OCI-LY3 (cell line): Measurements from ENCODE around the gene CRHR2.

ENCODE experiments used
- EZH2phosphoT487 ChIP-seq: fragments of 200-600 bp; shearing (Covaris generic); IDR thresholded peaks from 2 replicates; pipeline ENCODE4 v1.6.1; 2018; ENCODE audit warnings: antibody characterized with exemption, mixed run types, low read depth
- TF ChIP-seq, protein P1 (sequence below): fragments of 200-600, 300-600 bp; sonication (generic); IDR thresholded peaks from 2 replicates; pipeline ENCODE4 v1.5.1; 2014; ENCODE audit warnings: antibody characterized with exemption, low read length, low read depth

- TF ChIP-seq, protein P1, sequence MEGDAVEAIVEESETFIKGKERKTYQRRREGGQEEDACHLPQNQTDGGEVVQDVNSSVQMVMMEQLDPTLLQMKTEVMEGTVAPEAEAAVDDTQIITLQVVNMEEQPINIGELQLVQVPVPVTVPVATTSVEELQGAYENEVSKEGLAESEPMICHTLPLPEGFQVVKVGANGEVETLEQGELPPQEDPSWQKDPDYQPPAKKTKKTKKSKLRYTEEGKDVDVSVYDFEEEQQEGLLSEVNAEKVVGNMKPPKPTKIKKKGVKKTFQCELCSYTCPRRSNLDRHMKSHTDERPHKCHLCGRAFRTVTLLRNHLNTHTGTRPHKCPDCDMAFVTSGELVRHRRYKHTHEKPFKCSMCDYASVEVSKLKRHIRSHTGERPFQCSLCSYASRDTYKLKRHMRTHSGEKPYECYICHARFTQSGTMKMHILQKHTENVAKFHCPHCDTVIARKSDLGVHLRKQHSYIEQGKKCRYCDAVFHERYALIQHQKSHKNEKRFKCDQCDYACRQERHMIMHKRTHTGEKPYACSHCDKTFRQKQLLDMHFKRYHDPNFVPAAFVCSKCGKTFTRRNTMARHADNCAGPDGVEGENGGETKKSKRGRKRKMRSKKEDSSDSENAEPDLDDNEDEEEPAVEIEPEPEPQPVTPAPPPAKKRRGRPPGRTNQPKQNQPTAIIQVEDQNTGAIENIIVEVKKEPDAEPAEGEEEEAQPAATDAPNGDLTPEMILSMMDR: no peak
- TF ChIP-seq EZH2phosphoT487: no peak
Observed at GRCh38 chr7:30703756-30704155, 21.5 kb upstream of the CRHR2 start.
